GM12891 (cell line): ENCODE data around the gene CDH23.

Source experiments
- DNase-seq: peaks from one replicate; pipeline ENCODE4 v3.0.0; 2011; ENCODE audit warnings: low spot score; ENCODE audit not compliant: insufficient read length
- FAIRE-seq: peaks from 2 replicates; lab custom pipeline; 2011; peaks lifted over from hg19 to GRCh38; lab: Jason Lieb, UNC
- PAX5 ChIP-seq: IDR thresholded peaks from 2 replicates; pipeline ENCODE4 v1.6.1; 2011; ENCODE audit warnings: low read length, moderate library complexity, mild to moderate bottlenecking; ENCODE audit not compliant: insufficient read depth, severe bottlenecking
- POLR2A ChIP-seq: IDR thresholded peaks from 2 replicates; pipeline ENCODE4 v1.6.1; 2011; ENCODE audit warnings: low read depth, low read length, control low read depth
- POLR2AphosphoS5 ChIP-seq: IDR thresholded peaks from 2 replicates; pipeline ENCODE4 v1.6.1; 2011; ENCODE audit warnings: low read depth, low read length, control low read depth
- POU2F2 ChIP-seq: IDR thresholded peaks from 2 replicates; pipeline ENCODE4 v1.6.1; 2011; ENCODE audit warnings: low read depth, mild to moderate bottlenecking, control low read depth, low read length, moderate library complexity
- SPI1 ChIP-seq: IDR thresholded peaks from 2 replicates; pipeline ENCODE4 v1.6.1; 2011; ENCODE audit warnings: low read depth, low read length, control low read depth
- TAF1 ChIP-seq: IDR thresholded peaks from 2 replicates; pipeline ENCODE4 v1.6.1; 2011; ENCODE audit warnings: low read depth, low read length, control low read depth

Gene CDH23

DNA sequence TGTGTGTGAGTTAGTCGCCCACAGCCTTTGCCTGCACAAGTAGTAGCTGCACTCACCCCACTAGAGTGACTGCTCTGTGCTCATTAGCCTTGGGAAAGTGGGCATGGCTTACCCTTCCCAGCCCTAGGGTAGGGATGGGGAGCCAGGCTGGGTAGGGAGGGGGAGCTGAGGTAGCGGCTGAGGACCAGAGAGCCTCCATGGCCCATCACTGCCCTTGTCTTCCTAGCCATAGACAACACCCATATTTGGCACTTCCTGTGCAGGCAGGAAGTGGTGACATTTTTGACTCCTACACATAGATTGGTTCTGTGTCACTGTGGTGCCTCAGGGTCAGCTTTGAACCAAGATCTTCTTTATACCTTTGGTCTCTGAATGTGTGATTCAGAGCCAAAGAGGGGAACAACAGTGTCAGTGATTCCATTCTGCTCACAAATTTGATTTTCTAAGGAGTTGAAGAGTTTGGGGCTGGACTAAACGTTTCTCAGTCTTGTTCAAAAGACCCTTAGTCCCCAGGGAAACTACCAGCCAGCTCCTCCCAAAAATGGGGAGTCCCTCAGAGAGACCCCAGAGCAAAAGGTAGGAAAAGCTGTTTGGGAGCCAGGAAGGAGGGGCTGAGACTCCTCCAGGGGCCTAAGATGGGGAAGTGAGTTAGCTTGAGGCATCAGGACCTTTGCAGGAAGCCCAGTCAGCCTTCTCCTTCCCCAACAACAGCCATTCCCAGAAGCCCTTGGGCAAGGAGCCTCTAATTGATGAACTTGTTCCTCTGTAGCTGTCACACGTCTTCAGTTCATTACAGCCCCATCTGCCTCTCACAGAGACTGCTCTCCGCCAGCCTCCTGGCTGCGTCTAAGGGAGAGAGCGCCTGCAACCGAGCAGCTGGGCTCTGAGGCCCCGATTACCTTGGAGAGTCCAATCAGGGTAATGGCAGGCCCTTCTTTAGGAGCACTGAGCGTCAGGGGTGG, 135.0 kb downstream of the CDH23 start:
- DNase-seq, result peak; percentile 60
- TF ChIP-seq SPI1 (0 out of 2 replicates have a peak, but pooled peaks have one; percentile 40), POU2F2 (no peak), POLR2AphosphoS5 (no peak), TAF1 (no peak), POLR2A (no peak)

DNA sequence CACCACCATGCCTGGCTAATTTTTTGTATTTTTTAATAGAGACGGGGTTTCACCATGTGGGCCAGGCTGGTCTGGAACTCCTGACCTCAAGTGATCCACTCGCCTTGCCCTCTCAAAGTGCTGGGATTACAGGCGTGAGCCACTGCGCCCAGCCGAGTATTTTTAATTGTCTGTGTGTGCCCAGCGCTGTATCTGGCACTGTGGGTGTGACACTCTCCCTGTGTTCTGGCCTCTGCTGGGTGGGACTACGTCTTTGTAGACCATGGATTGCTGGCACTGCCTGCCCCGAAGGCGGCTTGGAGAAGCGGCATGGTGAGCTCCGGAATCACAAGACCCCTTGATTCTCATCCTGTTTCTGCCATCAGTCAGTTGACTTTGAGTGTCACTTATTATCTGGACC, 136.2 kb downstream of the CDH23 start:
- TF ChIP-seq TAF1 (no peak), SPI1 (no peak)
- no peak for FAIRE-seq
- DNase-seq, result no peak

More for the DNA sequence above, 135.0 kb downstream of the CDH23 start:
- peak; percentile 85 for FAIRE-seq

- no peak for TF ChIP-seq PAX5
- no peak for TF ChIP-seq POU2F2
- no peak for TF ChIP-seq SPI1
- TF ChIP-seq TAF1, result no peak
- TF ChIP-seq POLR2A, result no peak
- TF ChIP-seq POLR2AphosphoS5, result no peak
- DNase-seq (no peak), FAIRE-seq (no peak)
Observed at GRCh38 chr10:71533936-71534335, 137.2 kb downstream of the CDH23 start.

GRCh38 chr10:71534568-71535194, 138.0 kb downstream of the CDH23 start:
- TF ChIP-seq SPI1 (no peak), PAX5 (no peak), TAF1 (no peak), POLR2A (no peak), POLR2AphosphoS5 (no peak), POU2F2 (no peak)
- DNase-seq (no peak), FAIRE-seq (no peak)

DNA sequence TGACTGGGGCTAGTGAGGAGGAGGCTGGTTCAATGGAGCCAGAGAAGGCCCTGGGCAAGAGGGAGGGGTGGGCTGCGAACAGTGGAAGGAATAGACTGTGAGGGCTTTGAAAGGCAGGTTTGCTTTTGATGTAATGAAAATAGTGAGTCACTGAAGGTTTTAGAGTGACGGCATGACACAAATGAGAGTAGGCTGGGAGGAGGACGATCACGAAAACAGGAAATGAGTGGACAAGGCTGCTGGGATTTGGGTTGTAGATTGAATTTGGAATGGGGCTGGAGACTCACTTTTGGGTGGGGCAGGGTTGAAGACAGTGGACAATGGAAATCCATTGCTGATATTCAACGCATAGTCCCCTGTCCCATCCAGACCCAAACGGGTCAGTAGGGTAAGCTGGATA, 139.6 kb downstream of the CDH23 start:
- DNase-seq (no peak), FAIRE-seq (no peak)
- TF ChIP-seq TAF1 (no peak), POU2F2 (no peak), POLR2AphosphoS5 (no peak), SPI1 (no peak), POLR2A (no peak), PAX5 (no peak)

DNA sequence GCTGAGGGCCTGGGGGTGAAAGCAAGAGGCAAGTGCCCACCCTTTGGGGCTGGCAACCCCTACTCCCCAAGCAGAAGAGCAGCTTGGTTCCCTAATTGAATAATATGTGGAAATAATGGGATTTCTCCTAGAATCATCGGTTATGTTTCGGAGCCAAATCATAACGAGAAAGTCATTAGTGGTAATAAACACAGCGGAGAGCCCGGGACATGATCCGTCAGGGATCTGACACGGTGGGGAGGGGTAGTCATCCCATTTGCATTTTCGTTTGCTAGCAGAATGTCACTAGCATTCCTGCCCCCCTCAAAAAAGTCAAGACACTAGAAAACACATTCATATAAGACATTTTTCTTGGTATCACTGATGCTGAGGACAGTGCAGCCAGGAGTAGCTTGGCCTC, 140.4 kb downstream of the CDH23 start:
- DNase-seq, result no peak
- TF ChIP-seq POLR2AphosphoS5, result no peak
- no peak for TF ChIP-seq POU2F2
- TF ChIP-seq TAF1, result no peak
- no peak for TF ChIP-seq POLR2A
- no peak for TF ChIP-seq PAX5
- no peak for TF ChIP-seq SPI1
- FAIRE-seq, result no peak

DNA sequence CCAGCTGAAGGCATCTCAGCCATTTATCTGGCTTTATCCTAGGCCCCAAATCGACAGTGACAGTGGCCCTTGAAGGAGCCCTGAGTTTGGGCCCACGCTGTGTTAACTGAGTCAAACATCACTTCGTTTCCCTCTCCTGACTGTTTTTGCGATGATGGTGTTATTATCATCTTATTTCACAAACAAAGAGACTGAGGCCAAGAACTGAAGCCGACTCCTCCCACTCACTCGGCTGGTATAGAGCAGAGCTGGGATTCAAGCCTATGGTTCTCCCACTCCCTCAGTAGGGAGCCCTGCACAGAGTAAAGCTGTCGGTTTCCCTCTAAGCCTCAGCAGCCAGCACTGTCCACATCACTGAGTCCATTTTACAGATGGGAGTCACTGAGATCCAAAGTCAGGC, 141.0 kb downstream of the CDH23 start:
- FAIRE-seq (no peak), DNase-seq (no peak)
- TF ChIP-seq PAX5, result no peak

GRCh38 chr10:71538608-71539260, 142.0 kb downstream of the CDH23 start:
- DNase-seq (no peak), FAIRE-seq (no peak)
- TF ChIP-seq SPI1, result no peak
- no peak for TF ChIP-seq POLR2A
- TF ChIP-seq POLR2AphosphoS5, result no peak
- no peak for TF ChIP-seq PAX5
- TF ChIP-seq TAF1, result no peak
- no peak for TF ChIP-seq POU2F2

DNA sequence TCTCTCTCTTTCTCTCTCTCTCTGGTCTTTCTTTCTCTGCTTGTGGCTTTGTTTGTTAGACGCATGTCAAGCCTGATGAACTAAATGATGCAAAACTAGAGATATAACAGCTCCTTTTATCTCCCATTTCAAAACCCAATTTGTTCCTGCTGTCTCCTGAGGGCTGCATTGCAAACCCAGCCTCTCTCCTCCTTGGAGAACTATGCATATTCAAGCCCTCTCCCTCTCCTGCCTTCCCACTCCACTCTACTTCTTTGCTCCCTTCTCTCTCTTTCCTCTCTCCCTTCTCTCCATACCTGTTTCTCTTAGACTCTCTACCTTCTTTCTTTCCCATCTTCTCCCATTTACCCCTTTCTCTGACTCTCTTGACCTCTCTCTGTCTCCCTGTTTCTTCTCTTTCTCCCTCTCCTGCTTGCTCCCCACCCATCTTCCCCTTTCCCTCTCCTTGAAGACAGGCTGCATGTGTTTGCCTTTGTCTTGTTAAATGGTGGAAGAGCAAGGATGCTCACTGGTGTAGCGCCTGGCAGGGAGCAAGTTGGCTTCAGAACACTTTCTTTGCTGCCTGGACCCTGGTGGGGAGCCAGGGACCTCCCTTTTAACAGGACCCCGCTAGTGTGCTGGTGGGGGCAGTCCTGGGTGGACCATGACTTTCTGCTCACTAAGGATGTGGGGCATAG, 142.9 kb downstream of the CDH23 start:
- TF ChIP-seq POLR2A (no peak), POLR2AphosphoS5 (no peak), POU2F2 (no peak), TAF1 (no peak), PAX5 (no peak), SPI1 (no peak)
- FAIRE-seq (no peak), DNase-seq (no peak)
